Right atrium auricular region (tissue), 2 donors: Measurements from ENCODE around the gene NUP188. TPM values are rescaled to one million over a fixed set of nuclear protein-coding genes. Genes with fewer than 3 reads are reported as not detected.

Source experiments
- DNase-seq: peaks from one replicate; pipeline ENCODE4 v3.0.0-alpha.2; 2019; ENCODE audit warnings: low spot score
- H3K27ac ChIP-seq, 2 donors: fragments of 200-600 bp; sonication (generic); 1 replicate in 1 of 2; 2 replicates in 1 of 2; pipeline ENCODE4 v1.5.1; 2016 to 2019
- H3K27me3 ChIP-seq, 2 donors: fragments of 200-600 bp; sonication (generic); one replicate each; pipeline versions ENCODE4 v1.5.1 to v1.6.0; 2017 to 2019
- H3K36me3 ChIP-seq: fragments of 200-600 bp; sonication (generic); one replicate; pipeline ENCODE4 v1.5.1; 2016
- H3K4me1 ChIP-seq, 2 donors: fragments of 200-600 bp; sonication (generic); one replicate each; pipeline versions ENCODE4 v1.5.1 to v1.6.0; 2017 to 2019
- H3K4me3 ChIP-seq, 2 donors: fragments of 200-600 bp; sonication (generic); 1 replicate in 1 of 2; 2 replicates in 1 of 2; pipeline ENCODE4 v1.5.1; 2017 to 2019; ENCODE audit warnings: mild to moderate bottlenecking in 1 of 2, moderate library complexity in 1 of 2
- H3K9me3 ChIP-seq, 2 donors: fragments of 200-600 bp; sonication (generic); one replicate each; pipeline ENCODE4 v1.5.1; 2019
- CTCF ChIP-seq, 2 donors: fragments of 200-600 bp; sonication (generic); IDR thresholded peaks; one replicate each; pipeline ENCODE4 v1.5.1; 2019; ENCODE audit warnings: antibody characterized with exemption in 2 of 2
- total RNA-seq, 2 donors: library from RNA; depleted of rRNA; stranded (reverse); fragments of >200 nt; gene quantifications; one replicate each; pipeline ENCODE4 v1.1.0, GENCODE V29; 2016

NUP188 gene
- total RNA-seq, 2 donors from 2014 or later: 23.5 to 26.8 TPM

GRCh38 chr9:128927731-128928411 lies 19.6 kb upstream of the NUP188 start:
- no peak for DNase-seq
- Histone ChIP-seq H3K27ac (no peak overlapping the region), H3K4me1 (peaks cover 0 to 7% of the 10 kb centered on the region in 2 donors), H3K9me3 (no peaks in the 10 kb centered on the region), H3K27me3 (no peaks in the 10 kb centered on the region), H3K36me3 (no peaks in the 10 kb centered on the region), H3K4me3 (no peak overlapping the region)
- TF ChIP-seq CTCF (IDR thresholded peaks at IDR 0.05): peak; percentile 67 to 90

GRCh38 chr9:128928624-128929023 lies 18.9 kb upstream of the NUP188 start:
- Histone ChIP-seq H3K27me3 (no peaks in the 10 kb centered on the region), H3K36me3 (no peaks in the 10 kb centered on the region), H3K4me3 (no peak overlapping the region), H3K4me1 (peaks cover 0 to 5% of the 10 kb centered on the region in 2 donors), H3K9me3 (no peaks in the 10 kb centered on the region), H3K27ac (no peak overlapping the region)
- no peak for TF ChIP-seq CTCF (IDR thresholded peaks at IDR 0.05)
- DNase-seq: no peak

- TF ChIP-seq CTCF (IDR thresholded peaks at IDR 0.05): no peak
- Histone ChIP-seq H3K4me3 (no peak overlapping the region), H3K9me3 (no peaks in the 10 kb centered on the region), H3K4me1 (peaks cover 0 to 5% of the 10 kb centered on the region in 2 donors), H3K27me3 (no peaks in the 10 kb centered on the region), H3K27ac (no peak overlapping the region), H3K36me3 (no peaks in the 10 kb centered on the region)
- DNase-seq: no peak
Observed at GRCh38 chr9:128929560-128929959, 17.9 kb upstream of the NUP188 start.

- no peak for TF ChIP-seq CTCF (IDR thresholded peaks at IDR 0.05)
- no peak overlapping the region for H3K4me3 ChIP-seq
- H3K27ac ChIP-seq: no peak overlapping the region
- DNase-seq: no peak
- no peaks in the 10 kb centered on the region for H3K9me3 ChIP-seq
- H3K4me1 ChIP-seq: no peaks in the 10 kb centered on the region
- no peaks in the 10 kb centered on the region for H3K27me3 ChIP-seq
- H3K36me3 ChIP-seq: no peaks in the 10 kb centered on the region
Observed at GRCh38 chr9:128933731-128934130, 13.8 kb upstream of the NUP188 start.

- Histone ChIP-seq H3K9me3 (no peaks in the 10 kb centered on the region), H3K27ac (no peak overlapping the region), H3K4me3 (no peak overlapping the region), H3K36me3 (peaks cover under 1% of the 10 kb centered on the region), H3K4me1 (peaks cover 0 to 12% of the 10 kb centered on the region in 2 donors), H3K27me3 (no peaks in the 10 kb centered on the region)
- no peak for DNase-seq
- no peak for TF ChIP-seq CTCF (IDR thresholded peaks at IDR 0.05)
Observed at GRCh38 chr9:128936171-128936865, 11.2 kb upstream of the NUP188 start.
